Putamen (tissue), 1 donor: ENCODE measurements around the gene ALDOB.

Experiments used
- DNase-seq: peaks from one replicate; pipeline ENCODE4 v3.0.0-alpha.2; 2016; ENCODE audit warnings: low spot score

Gene ALDOB

GRCh38 chr9:101435601-101436079, at the start of gene ALDOB:
ALDOB (minus strand) TSS chr9:101435774; CDS start chr9:101430887, 4,887 bp downstream.
- no peak for DNase-seq

- DNase-seq, result no peak
These were observed 48.5 kb upstream of the ALDOB start for GRCh38 chr9:101484046-101484445.

- no peak for DNase-seq
These were observed 45.7 kb upstream of the ALDOB start for GRCh38 chr9:101481261-101481660.

GRCh38 chr9:101480386-101480785, 44.8 kb upstream of the ALDOB start:
- DNase-seq, result no peak

GRCh38 chr9:101479338-101480030, 43.9 kb upstream of the ALDOB start:
- DNase-seq, result no peak

GRCh38 chr9:101478906-101479305, 43.3 kb upstream of the ALDOB start:
- DNase-seq, result no peak

GRCh38 chr9:101478444-101478843, 42.9 kb upstream of the ALDOB start:
- DNase-seq, result no peak

GRCh38 chr9:101477736-101478135, 42.2 kb upstream of the ALDOB start:
- no peak for DNase-seq

GRCh38 chr9:101477214-101477613, 41.6 kb upstream of the ALDOB start:
- DNase-seq, result no peak

GRCh38 chr9:101476576-101477208, 41.1 kb upstream of the ALDOB start:
- DNase-seq, result no peak

- no peak for DNase-seq
These were observed 37.3 kb upstream of the ALDOB start for GRCh38 chr9:101472891-101473290.

GRCh38 chr9:101470929-101471328, 35.4 kb upstream of the ALDOB start:
- DNase-seq, result no peak

GRCh38 chr9:101470021-101470420, 34.4 kb upstream of the ALDOB start:
- DNase-seq, result no peak

- DNase-seq, result no peak
These were observed 33.5 kb upstream of the ALDOB start for GRCh38 chr9:101469026-101469425.

- peak; percentile 75 for DNase-seq
These were observed 32.5 kb upstream of the ALDOB start for GRCh38 chr9:101468116-101468515.

GRCh38 chr9:101467690-101468089, 32.1 kb upstream of the ALDOB start:
- peak; percentile 35 for DNase-seq

- no peak for DNase-seq
These were observed 31.3 kb upstream of the ALDOB start for GRCh38 chr9:101466863-101467262.

- DNase-seq, result peak; percentile 73
These were observed 29.8 kb upstream of the ALDOB start for GRCh38 chr9:101465326-101465915.

- no peak for DNase-seq
These were observed 27.8 kb upstream of the ALDOB start for GRCh38 chr9:101463397-101463796.

- no peak for DNase-seq
These were observed 27.0 kb upstream of the ALDOB start for GRCh38 chr9:101462558-101462957.

- DNase-seq, result no peak
These were observed 25.4 kb upstream of the ALDOB start for GRCh38 chr9:101460965-101461364.

- DNase-seq, result peak; percentile 86
These were observed 23.5 kb upstream of the ALDOB start for GRCh38 chr9:101458963-101459631.

GRCh38 chr9:101457003-101457402, 21.4 kb upstream of the ALDOB start:
- DNase-seq, result no peak
